Activated B cell treated with CpG ODN at 0.5 μM for 24 hours (primary cell): ENCODE data around the gene CEP95. TPM values are rescaled to one million over a fixed set of nuclear protein-coding genes. Genes with fewer than 3 reads are reported as not detected.

Experiments
- ATAC-seq: fragments of 200-7000 bp; cut with Tn5 transposase; one replicate; pipeline ENCODE4 v1.10.0; 2021; ENCODE audit warnings: low read depth, mild to moderate bottlenecking, moderate library complexity
- CTCF ChIA-PET: fragments of 350-600 bp; sonication (Branson Sonifier 250); formaldehyde crosslinking; loops from one replicate; lab custom pipeline; 2021; ENCODE audit warnings: antibody characterized with exemption; lab: Charles Lee
- POLR2A ChIA-PET: fragments of 350-600 bp; sonication (Branson Sonifier 250); formaldehyde crosslinking; loops from one replicate; lab custom pipeline; 2021; ENCODE audit warnings: antibody characterized with exemption; lab: Charles Lee
- DNase-seq: peaks from one replicate; pipeline ENCODE4 v3.0.0; 2022
- H3K27ac Mint-ChIP-seq: one replicate; pipeline ENCODE4 v1.8.0; 2020; ENCODE audit warnings: mixed read lengths
- H3K27me3 Mint-ChIP-seq: one replicate; pipeline ENCODE4 v1.8.0; 2021; ENCODE audit warnings: mixed read lengths
- H3K36me3 Mint-ChIP-seq: one replicate; pipeline ENCODE4 v1.8.0; 2021; ENCODE audit warnings: low read depth, mixed read lengths
- H3K4me1 Mint-ChIP-seq: one replicate; pipeline ENCODE4 v1.8.0; 2021; ENCODE audit warnings: mixed read lengths
- H3K4me3 Mint-ChIP-seq: one replicate; pipeline ENCODE4 v1.8.0; 2020; ENCODE audit warnings: mild to moderate bottlenecking, mixed read lengths
- H3K9me3 Mint-ChIP-seq: one replicate; pipeline ENCODE4 v1.8.0; 2020; ENCODE audit warnings: mixed read lengths
- CTCF ChIP-seq: fragments of 200-600 bp; IDR thresholded peaks from one replicate; pipeline ENCODE4 v1.8.0; 2022; ENCODE audit warnings: antibody characterized with exemption, mild to moderate bottlenecking
- intact Hi-C: fragments of 100-400 bp; cut with micrococcal nuclease; formaldehyde crosslinking; loops from one replicate; pipeline ENCODE4 v1.15.1; 2024
- total RNA-seq: library from RNA; stranded (reverse); gene quantifications from 2 replicates; pipeline ENCODE4 v1.2.3, GENCODE V29; 2022

Gene CEP95
- total RNA-seq, 1 donor from 2014 or later: 77.0 TPM

GRCh38 chr17:64504769-64505339, 1.9 kb upstream of the CEP95 start:
- TF ChIP-seq CTCF: no peak
- CTCF ChIA-PET: interaction anchor here (0.9 to 3.6 kb wide), 4 partner anchors 8 to 85 kb away, joined by 3 to 55 read pairs (median 6); partner anchors contain the start of genes MILR1 and POLG2
- intact Hi-C loops: loop anchor here (5.0 kb wide), 4 partner anchors 482 to 953 kb away; partner anchors contain the start of genes DCAF7 and GNA13
- Mint-ChIP-seq H3K4me3 (peak overlapping the region; percentile 100), H3K27me3 (no peaks in the 10 kb centered on the region), H3K36me3 (peaks cover 86% of the 10 kb centered on the region), H3K4me1 (peaks cover 68% of the 10 kb centered on the region), H3K27ac (peak overlapping the region; percentile 100), H3K9me3 (no peaks in the 10 kb centered on the region)
- DNase-seq (no peak), ATAC-seq (no peak)
- POLR2A ChIA-PET: interaction anchor here (0.5 to 4.2 kb wide), 30 partner anchors 9 to 762 kb away, joined by 3 to 295 read pairs (median 6); partner anchors contain the start of genes CCDC47, DDX42, ERN1 and ICAM2

- Mint-ChIP-seq H3K36me3 (peaks cover 85% of the 10 kb centered on the region), H3K27ac (peak overlapping the region; percentile 100), H3K4me3 (peak overlapping the region; percentile 100), H3K4me1 (peaks cover 62% of the 10 kb centered on the region), H3K9me3 (no peaks in the 10 kb centered on the region), H3K27me3 (no peaks in the 10 kb centered on the region)
- ATAC-seq: peak; percentile 35
- TF ChIP-seq CTCF: no peak
- intact Hi-C loops: loop anchor here (1.0 to 5.0 kb wide), 13 partner anchors 8 to 953 kb away; partner anchors contain the start of genes DCAF7, ERN1, FTSJ3 and GNA13
- DNase-seq: peak; percentile 76
- POLR2A ChIA-PET: interaction anchor here (0.5 to 4.2 kb wide), 54 partner anchors 8 to 884 kb away, joined by 3 to 295 read pairs (median 5); partner anchors contain the start of genes CCDC47, DDX42, ERN1 and GNA13
- CTCF ChIA-PET: interaction anchor here (1.0 to 3.6 kb wide), 4 partner anchors 8 to 156 kb away, joined by 3 to 55 read pairs (median 6); partner anchors contain the start of genes MILR1, POLG2 and SMURF2
Measured at GRCh38 chr17:64505340-64506200, 1.2 kb upstream of the CEP95 start.

- peak; percentile 93 for DNase-seq
- ChIA-PET CTCF (interaction anchor here (1.0 to 3.6 kb wide), 5 partner anchors 9 to 187 kb away, joined by 3 to 55 read pairs (median 3); partner anchors contain the start of genes POLG2 and SMURF2), POLR2A (interaction anchor here (0.6 to 4.2 kb wide), 62 partner anchors 8 to 1786 kb away, joined by 3 to 295 read pairs (median 5); partner anchors contain the start of genes CCDC47, DDX42, ERN1 and GNA13)
- Mint-ChIP-seq H3K36me3 (peaks cover 85% of the 10 kb centered on the region), H3K27me3 (no peaks in the 10 kb centered on the region), H3K27ac (peak within 1 kb of the TSS; percentile 100), H3K4me3 (peak within 1 kb of the TSS; percentile 100), H3K9me3 (no peaks in the 10 kb centered on the region), H3K4me1 (peaks cover 56% of the 10 kb centered on the region)
- TF ChIP-seq CTCF: no peak
- peak; percentile 68 for ATAC-seq
- intact Hi-C loops: loop anchor here (1.0 to 5.0 kb wide), 13 partner anchors 9 to 954 kb away; partner anchors contain the start of genes DCAF7, ERN1, FTSJ3 and GNA13
Measured at GRCh38 chr17:64506201-64506575, 589 bp upstream of the CEP95 start, which contains the start of gene DDX5. DDX5 (minus strand) TSS chr17:64506289; CDS start chr17:64506119, 170 bp downstream.

GRCh38 chr17:64507413-64507782, 621 bp downstream of the CEP95 start:
- ChIA-PET POLR2A (interaction anchor here (0.5 to 4.2 kb wide), 34 partner anchors 9 to 886 kb away, joined by 3 to 295 read pairs (median 6); partner anchors contain the start of genes CCDC47, DDX42, ERN1 and ICAM2), CTCF (interaction anchor here (0.8 to 3.6 kb wide), 4 partner anchors 11 to 87 kb away, joined by 3 to 55 read pairs (median 4); partner anchors contain the start of gene POLG2)
- DNase-seq (no peak), ATAC-seq (peak; percentile 20)
- Mint-ChIP-seq H3K27ac (peak overlapping the region; percentile 100), H3K27me3 (no peaks in the 10 kb centered on the region), H3K4me3 (peak overlapping the region; percentile 100), H3K4me1 (peaks cover 44% of the 10 kb centered on the region), H3K36me3 (peaks cover 84% of the 10 kb centered on the region), H3K9me3 (no peaks in the 10 kb centered on the region)
- intact Hi-C loops: loop anchor here (1.0 to 5.0 kb wide), 9 partner anchors 15 to 955 kb away; partner anchors contain the start of genes DCAF7, FTSJ3, GNA13 and PSMC5
- TF ChIP-seq CTCF: no peak
